Parathyroid adenoma (tissue), 2 donors: Measurements from ENCODE around the gene KNDC1.

Experiments
- H2AFZ ChIP-seq: fragments of 300-600 bp; sonication (generic); one replicate; pipeline ENCODE4 v1.7.0; 2017; ENCODE audit warnings: antibody characterized with exemption, mild to moderate bottlenecking
- H3K27ac ChIP-seq: fragments of 300-600 bp; sonication (generic); one replicate; pipeline ENCODE4 v1.7.0; 2017
- H3K27me3 ChIP-seq: fragments of 300-600 bp; sonication (generic); one replicate; pipeline ENCODE4 v1.7.0; 2017; ENCODE audit warnings: low read length; ENCODE audit not compliant: control insufficient read depth, insufficient read depth
- H3K36me3 ChIP-seq: fragments of 300-600 bp; sonication (generic); one replicate; pipeline ENCODE4 v1.7.0; 2017; ENCODE audit warnings: low read length; ENCODE audit not compliant: control insufficient read depth, insufficient read depth
- H3K4me1 ChIP-seq: fragments of 300-600 bp; sonication (generic); one replicate; pipeline ENCODE4 v1.7.0; 2017; ENCODE audit warnings: control low read depth
- H3K4me2 ChIP-seq: fragments of 300-600 bp; sonication (generic); one replicate; pipeline ENCODE4 v1.7.0; 2017; ENCODE audit warnings: low read length
- H3K4me3 ChIP-seq: fragments of 300-600 bp; sonication (generic); one replicate; pipeline ENCODE4 v1.7.0; 2017; ENCODE audit warnings: low read depth, low read length
- H3K79me2 ChIP-seq: fragments of 300-600 bp; sonication (generic); one replicate; pipeline ENCODE4 v1.7.0; 2017; ENCODE audit warnings: control low read depth
- H3K9ac ChIP-seq: fragments of 300-600 bp; sonication (generic); one replicate; pipeline ENCODE4 v1.7.0; 2017; ENCODE audit warnings: mild to moderate bottlenecking
- H3K9me3 ChIP-seq: fragments of 300-600 bp; sonication (generic); one replicate; pipeline ENCODE4 v1.7.0; 2017; ENCODE audit warnings: low read length; ENCODE audit not compliant: control insufficient read depth
- CTCF ChIP-seq: fragments of 300-600 bp; sonication (generic); IDR thresholded peaks from one replicate; pipeline ENCODE4 v1.7.0; 2017; ENCODE audit warnings: antibody characterized with exemption, mild to moderate bottlenecking
- donor health status: primary hyperparathyroidism.

Gene KNDC1

GRCh38 chr10:133258818-133259601, 99.0 kb downstream of the KNDC1 start:
- no peak for TF ChIP-seq CTCF
- Histone ChIP-seq H3K79me2 (no peaks in the 10 kb centered on the region), H2AFZ (no peak overlapping the region), H3K27ac (no peak overlapping the region), H3K4me3 (no peak overlapping the region), H3K36me3 (no peaks in the 10 kb centered on the region), H3K27me3 (no peaks in the 10 kb centered on the region), H3K9ac (no peak overlapping the region), H3K4me2 (no peak overlapping the region), H3K9me3 (no peaks in the 10 kb centered on the region), H3K4me1 (no peaks in the 10 kb centered on the region)

- H3K4me3 ChIP-seq: no peak overlapping the region
- no peak overlapping the region for H3K9ac ChIP-seq
- no peaks in the 10 kb centered on the region for H3K27me3 ChIP-seq
- no peaks in the 10 kb centered on the region for H3K79me2 ChIP-seq
- TF ChIP-seq CTCF: no peak
- no peak overlapping the region for H3K27ac ChIP-seq
- H3K4me1 ChIP-seq: no peaks in the 10 kb centered on the region
- no peak overlapping the region for H3K4me2 ChIP-seq
- no peaks in the 10 kb centered on the region for H3K9me3 ChIP-seq
- no peak overlapping the region for H2AFZ ChIP-seq
- H3K36me3 ChIP-seq: no peaks in the 10 kb centered on the region
Observed at GRCh38 chr10:133259602-133259989, 99.6 kb downstream of the KNDC1 start.

GRCh38 chr10:133260895-133261725, 101.1 kb downstream of the KNDC1 start:
- peak overlapping the region; percentile 82 for H2AFZ ChIP-seq
- H3K36me3 ChIP-seq: no peaks in the 10 kb centered on the region
- no peak for TF ChIP-seq CTCF
- no peak overlapping the region for H3K9ac ChIP-seq
- H3K9me3 ChIP-seq: no peaks in the 10 kb centered on the region
- no peaks in the 10 kb centered on the region for H3K4me1 ChIP-seq
- peak overlapping the region; percentile 51 for H3K27ac ChIP-seq
- H3K4me3 ChIP-seq: peak overlapping the region; percentile 58
- peak overlapping the region; percentile 88 for H3K4me2 ChIP-seq
- H3K27me3 ChIP-seq: no peaks in the 10 kb centered on the region
- H3K79me2 ChIP-seq: no peaks in the 10 kb centered on the region

- peak overlapping the region; percentile 51 for H3K27ac ChIP-seq
- H3K9ac ChIP-seq: no peak overlapping the region
- no peaks in the 10 kb centered on the region for H3K27me3 ChIP-seq
- no peaks in the 10 kb centered on the region for H3K9me3 ChIP-seq
- peak overlapping the region; percentile 88 for H3K4me2 ChIP-seq
- H3K4me1 ChIP-seq: no peaks in the 10 kb centered on the region
- H2AFZ ChIP-seq: peak overlapping the region; percentile 82
- no peaks in the 10 kb centered on the region for H3K79me2 ChIP-seq
- TF ChIP-seq CTCF: no peak
- peak overlapping the region; percentile 58 for H3K4me3 ChIP-seq
- H3K36me3 ChIP-seq: no peaks in the 10 kb centered on the region
Observed at GRCh38 chr10:133261726-133262325, 101.8 kb downstream of the KNDC1 start.
